Stomach (tissue), 4 donors: ENCODE data around the gene RPRD1B.

ENCODE experiments used
- EP300 ChIP-seq: sonication (generic); formaldehyde crosslinking; IDR thresholded peaks from one replicate; pipeline ENCODE4 v1.6.1; 2017; ENCODE audit warnings: antibody characterized with exemption
- POLR2A ChIP-seq, 4 donors: fragments of 450-650 bp; IDR thresholded peaks; one replicate each; pipeline ENCODE4 v1.6.1; 2016; ENCODE audit warnings: antibody characterized with exemption in 4 of 4, control low read depth in 2 of 4, mild to moderate bottlenecking in 1 of 4, moderate library complexity in 1 of 4
- POLR2AphosphoS5 ChIP-seq, 3 donors: sonication (generic); formaldehyde crosslinking; IDR thresholded peaks; one replicate each; pipeline ENCODE4 v1.6.1; 2016; ENCODE audit warnings: antibody characterized with exemption in 3 of 3
- TF ChIP-seq, protein P1 (sequence below), 7 experiments: fragments of 450-650 bp in 4 of 7; fragments of 200-600 bp in 3 of 7; sonication (generic) in 3 of 7; IDR thresholded peaks; one replicate each; pipeline ENCODE4 v1.5.1; 2016 to 2019; ENCODE audit warnings: antibody characterized with exemption in 7 of 7, control low read depth in 2 of 7, mild to moderate bottlenecking in 1 of 7

DNA sequence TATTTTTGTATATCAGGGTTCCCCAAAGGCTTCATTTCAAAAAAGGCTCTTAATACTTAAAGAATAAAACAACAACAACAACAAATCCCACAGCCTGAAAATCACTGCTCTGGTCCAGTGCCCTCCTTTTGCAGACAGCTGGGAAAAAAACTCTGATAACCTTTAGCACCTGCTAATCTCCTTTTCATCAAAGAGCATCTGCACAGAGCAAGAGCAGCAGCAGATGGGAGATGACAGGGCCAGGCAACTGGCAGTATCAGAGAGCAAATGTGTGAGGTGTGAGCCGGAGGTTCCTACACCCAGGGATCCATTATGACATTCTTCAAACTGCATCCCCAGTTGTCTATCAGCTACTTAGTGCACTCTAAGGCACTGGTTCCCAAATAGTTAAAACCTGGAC lies 26.0 kb upstream of the RPRD1B start:
- TF ChIP-seq, protein P1, sequence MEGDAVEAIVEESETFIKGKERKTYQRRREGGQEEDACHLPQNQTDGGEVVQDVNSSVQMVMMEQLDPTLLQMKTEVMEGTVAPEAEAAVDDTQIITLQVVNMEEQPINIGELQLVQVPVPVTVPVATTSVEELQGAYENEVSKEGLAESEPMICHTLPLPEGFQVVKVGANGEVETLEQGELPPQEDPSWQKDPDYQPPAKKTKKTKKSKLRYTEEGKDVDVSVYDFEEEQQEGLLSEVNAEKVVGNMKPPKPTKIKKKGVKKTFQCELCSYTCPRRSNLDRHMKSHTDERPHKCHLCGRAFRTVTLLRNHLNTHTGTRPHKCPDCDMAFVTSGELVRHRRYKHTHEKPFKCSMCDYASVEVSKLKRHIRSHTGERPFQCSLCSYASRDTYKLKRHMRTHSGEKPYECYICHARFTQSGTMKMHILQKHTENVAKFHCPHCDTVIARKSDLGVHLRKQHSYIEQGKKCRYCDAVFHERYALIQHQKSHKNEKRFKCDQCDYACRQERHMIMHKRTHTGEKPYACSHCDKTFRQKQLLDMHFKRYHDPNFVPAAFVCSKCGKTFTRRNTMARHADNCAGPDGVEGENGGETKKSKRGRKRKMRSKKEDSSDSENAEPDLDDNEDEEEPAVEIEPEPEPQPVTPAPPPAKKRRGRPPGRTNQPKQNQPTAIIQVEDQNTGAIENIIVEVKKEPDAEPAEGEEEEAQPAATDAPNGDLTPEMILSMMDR (IDR thresholded peaks at IDR 0.05): no peak
- no peak for TF ChIP-seq EP300
- no peak for TF ChIP-seq POLR2A (IDR thresholded peaks at IDR 0.05)
- no peak for TF ChIP-seq POLR2AphosphoS5 (IDR thresholded peaks at IDR 0.05)
